Activated B cell treated with CpG ODN at 0.5 μM for 24 hours (primary cell): ENCODE measurements around the gene METTL9. TPM values are rescaled to one million over a fixed set of nuclear protein-coding genes. Genes with fewer than 3 reads are reported as not detected.
"Not testable (repeated sequence)": the region's sequence is repeated elsewhere in the genome, so short reads cannot be mapped to it uniquely, and the experiment has no call there.

Experiments
- ATAC-seq: fragments of 200-7000 bp; cut with Tn5 transposase; one replicate; pipeline ENCODE4 v1.10.0; 2021; ENCODE audit warnings: low read depth, mild to moderate bottlenecking, moderate library complexity
- CTCF ChIA-PET: fragments of 350-600 bp; sonication (Branson Sonifier 250); formaldehyde crosslinking; loops from one replicate; lab custom pipeline; 2021; ENCODE audit warnings: antibody characterized with exemption; lab: Charles Lee
- POLR2A ChIA-PET: fragments of 350-600 bp; sonication (Branson Sonifier 250); formaldehyde crosslinking; loops from one replicate; lab custom pipeline; 2021; ENCODE audit warnings: antibody characterized with exemption; lab: Charles Lee
- DNase-seq: peaks from one replicate; pipeline ENCODE4 v3.0.0; 2022
- H3K27ac Mint-ChIP-seq: one replicate; pipeline ENCODE4 v1.8.0; 2020; ENCODE audit warnings: mixed read lengths
- H3K27me3 Mint-ChIP-seq: one replicate; pipeline ENCODE4 v1.8.0; 2021; ENCODE audit warnings: mixed read lengths
- H3K36me3 Mint-ChIP-seq: one replicate; pipeline ENCODE4 v1.8.0; 2021; ENCODE audit warnings: low read depth, mixed read lengths
- H3K4me1 Mint-ChIP-seq: one replicate; pipeline ENCODE4 v1.8.0; 2021; ENCODE audit warnings: mixed read lengths
- H3K4me3 Mint-ChIP-seq: one replicate; pipeline ENCODE4 v1.8.0; 2020; ENCODE audit warnings: mild to moderate bottlenecking, mixed read lengths
- H3K9me3 Mint-ChIP-seq: one replicate; pipeline ENCODE4 v1.8.0; 2020; ENCODE audit warnings: mixed read lengths
- CTCF ChIP-seq: fragments of 200-600 bp; IDR thresholded peaks from one replicate; pipeline ENCODE4 v1.8.0; 2022; ENCODE audit warnings: antibody characterized with exemption, mild to moderate bottlenecking
- intact Hi-C: fragments of 100-400 bp; cut with micrococcal nuclease; formaldehyde crosslinking; loops from one replicate; pipeline ENCODE4 v1.15.1; 2024
- total RNA-seq: library from RNA; stranded (reverse); gene quantifications from 2 replicates; pipeline ENCODE4 v1.2.3, GENCODE V29; 2022

The METTL9 gene
- total RNA-seq, 1 donor from 2014 or later: 53.3 TPM

- no peaks in the 10 kb centered on the region for H3K27me3 Mint-ChIP-seq
- ChIA-PET POLR2A (no interaction called here), CTCF (interaction anchor here (0.6 kb wide), 1 partner anchor 1506 kb away, joined by 3 read pairs; no protein-coding TSS in a partner anchor)
- no peak for TF ChIP-seq CTCF
- no peak overlapping the region for H3K27ac Mint-ChIP-seq
- ATAC-seq (no peak), DNase-seq (no peak)
- no peaks in the 10 kb centered on the region for H3K9me3 Mint-ChIP-seq
- intact Hi-C loops: no loop called here
- H3K4me3 Mint-ChIP-seq: no peak overlapping the region
- H3K4me1 Mint-ChIP-seq: peaks cover 2% of the 10 kb centered on the region
- H3K36me3 Mint-ChIP-seq: peaks cover 65% of the 10 kb centered on the region
Measured at GRCh38 chr16:21628121-21628726, 28.8 kb downstream of the METTL9 start.

GRCh38 chr16:21628772-21629171, 29.4 kb downstream of the METTL9 start:
- H3K9me3 Mint-ChIP-seq: no peaks in the 10 kb centered on the region

GRCh38 chr16:21629616-21630539, 30.5 kb downstream of the METTL9 start:
- CTCF ChIA-PET: interaction anchor here (1.0 to 1.5 kb wide), 2 partner anchors 11 to 28 kb away, joined by 3 read pairs; no protein-coding TSS in a partner anchor

More at GRCh38 chr16:21628772-21629171, 29.4 kb downstream of the METTL9 start:
- no peaks in the 10 kb centered on the region for H3K27me3 Mint-ChIP-seq
- intact Hi-C loops: no loop called here
- ChIA-PET CTCF (interaction anchor here (0.6 kb wide), 1 partner anchor 1506 kb away, joined by 3 read pairs; no protein-coding TSS in a partner anchor), POLR2A (no interaction called here)
- H3K4me3 Mint-ChIP-seq: no peak overlapping the region
- H3K4me1 Mint-ChIP-seq: peaks cover 2% of the 10 kb centered on the region
- H3K36me3 Mint-ChIP-seq: peaks cover 61% of the 10 kb centered on the region
- H3K27ac Mint-ChIP-seq: no peak overlapping the region
- ATAC-seq (no peak), DNase-seq (no peak)
- TF ChIP-seq CTCF: no peak

GRCh38 chr16:21630866-21631265, 31.5 kb downstream of the METTL9 start:
- DNase-seq, H3K27me3 Mint-ChIP-seq, H3K27ac Mint-ChIP-seq, H3K4me1 Mint-ChIP-seq, H3K9me3 Mint-ChIP-seq, ATAC-seq, H3K4me3 Mint-ChIP-seq, intact Hi-C loops, POLR2A ChIA-PET: not testable (repeated sequence)
- peaks cover 57% of the 10 kb centered on the region for H3K36me3 Mint-ChIP-seq
- CTCF ChIA-PET: interaction anchor here (1.0 to 1.5 kb wide), 2 partner anchors 10 to 27 kb away, joined by 3 read pairs; no protein-coding TSS in a partner anchor

More at GRCh38 chr16:21629616-21630539, 30.5 kb downstream of the METTL9 start:
- H3K9me3 Mint-ChIP-seq, H3K4me3 Mint-ChIP-seq, H3K4me1 Mint-ChIP-seq, H3K27me3 Mint-ChIP-seq, DNase-seq, ATAC-seq, H3K27ac Mint-ChIP-seq, intact Hi-C loops: not testable (repeated sequence)
- POLR2A ChIA-PET: interaction anchor here (0.6 kb wide), 1 partner anchor 89 kb away, joined by 4 read pairs; no protein-coding TSS in a partner anchor
- H3K36me3 Mint-ChIP-seq: peaks cover 57% of the 10 kb centered on the region

- DNase-seq, ATAC-seq, H3K4me3 Mint-ChIP-seq, H3K27ac Mint-ChIP-seq, H3K4me1 Mint-ChIP-seq, intact Hi-C loops, H3K27me3 Mint-ChIP-seq, H3K9me3 Mint-ChIP-seq, POLR2A ChIA-PET: not testable (repeated sequence)
- CTCF ChIA-PET: interaction anchor here (1.5 kb wide), 1 partner anchor 26 kb away, joined by 3 read pairs; no protein-coding TSS in a partner anchor
- peaks cover 53% of the 10 kb centered on the region for H3K36me3 Mint-ChIP-seq
Measured at GRCh38 chr16:21631376-21631775, 32.0 kb downstream of the METTL9 start.

GRCh38 chr16:21631951-21632575, 32.7 kb downstream of the METTL9 start:
- intact Hi-C loops, H3K9me3 Mint-ChIP-seq, H3K27me3 Mint-ChIP-seq, POLR2A ChIA-PET, H3K4me1 Mint-ChIP-seq, DNase-seq, ATAC-seq, H3K4me3 Mint-ChIP-seq, H3K27ac Mint-ChIP-seq, CTCF ChIA-PET: not testable (repeated sequence)
- H3K36me3 Mint-ChIP-seq: peaks cover 49% of the 10 kb centered on the region
